H1 (cell line): Measurements from ENCODE around the gene PLEKHG2. TPM values are rescaled to one million over a fixed set of nuclear protein-coding genes. Genes with fewer than 3 reads are reported as not detected.

Experiments
- CHD7 ChIP-seq: fragments of 300-600 bp; sonication (generic); IDR thresholded peaks from 2 replicates; pipeline ENCODE4 v1.7.1; 2012; ENCODE audit warnings: low read length, moderate library complexity, mild to moderate bottlenecking, inconsistent platforms; ENCODE audit not compliant: insufficient replicate concordance
- polyA plus RNA-seq, 7 experiments: library from polyadenylated mRNA; depleted of rRNA in 3 of 7; stranded (reverse) in 5 of 7; unstranded in 2 of 7; fragments of >200 nt in 5 of 7; fragments of 200-250 nt in 2 of 7; gene quantifications; 1 replicate in 5 of 7; 2 replicates in 1 of 7; 4 replicates in 1 of 7; pipeline versions ENCODE4 v1.2.1 to v1.2.3, GENCODE V29; 2011 to 2013; ENCODE audit warnings: missing spikeins in 2 of 7, mixed read lengths in 2 of 7
- total RNA-seq: library from RNA; stranded (reverse); fragmentation: NEBNext Ultra II Directional; extraction: Animal tissue kit (Norgen Biotek cat#: 25700); gene quantifications from 2 replicates; pipeline ENCODE4 v1.2.1, GENCODE V29; 2021

The PLEKHG2 gene
- total and polyA plus RNA-seq, 2 of the 8 experiments (the other 6 are each of a cell fraction or from before 2014, with no cell fraction given): 16.9 to 65.7 TPM

GRCh38 chr19:39473443-39473960 lies 61.0 kb downstream of the PLEKHG2 start (continued):
- TF ChIP-seq CHD7: no peak
